MM.1S (cell line): ENCODE results near the gene DCST1.

Source experiments
- DNase-seq: peaks from one replicate; pipeline ENCODE4 v3.0.0-alpha.2; 2015
- H2AFZ ChIP-seq: fragments of 300-600 bp; sonication (generic); 2 replicates; pipeline ENCODE4 v1.6.0; 2016; ENCODE audit warnings: antibody characterized with exemption, low read length
- H3F3A ChIP-seq: fragments of 300-600 bp; sonication (generic); 2 replicates; pipeline ENCODE4 v1.6.1; 2016; ENCODE audit warnings: mild to moderate bottlenecking, antibody characterized with exemption, low read length, moderate library complexity, mixed read lengths; ENCODE audit not compliant: insufficient read depth
- H3K27ac ChIP-seq: fragments of 300-600 bp; sonication (generic); 2 replicates; pipeline ENCODE4 v1.5.1; 2016; ENCODE audit warnings: mild to moderate bottlenecking, low read length
- H3K27me3 ChIP-seq: fragments of 300-600 bp; sonication (generic); replicated peaks from 2 replicates; pipeline ENCODE4 v1.6.0; 2016; ENCODE audit warnings: low read length; ENCODE audit not compliant: insufficient read depth
- H3K36me3 ChIP-seq: fragments of 300-600 bp; sonication (generic); replicated peaks from 2 replicates; pipeline ENCODE4 v1.6.1; 2016; ENCODE audit warnings: mild to moderate bottlenecking, low read length, mixed read lengths; ENCODE audit not compliant: insufficient read depth
- H3K4me1 ChIP-seq: fragments of 300-600 bp; sonication (generic); 2 replicates; pipeline ENCODE4 v1.6.1; 2016; ENCODE audit warnings: low read length, mixed read lengths
- H3K4me2 ChIP-seq: fragments of 300-600 bp; sonication (generic); 2 replicates; pipeline ENCODE4 v1.6.0; 2016; ENCODE audit warnings: low read depth, low read length
- H3K4me3 ChIP-seq: fragments of 300-600 bp; sonication (generic); 2 replicates; pipeline ENCODE4 v1.5.1; 2016; ENCODE audit warnings: low read length, mixed read lengths
- H3K79me2 ChIP-seq: fragments of 300-600 bp; sonication (generic); 2 replicates; pipeline ENCODE4 v1.6.1; 2016; ENCODE audit warnings: mixed run types, low read length, mixed read lengths
- H3K9ac ChIP-seq: fragments of 300-600 bp; sonication (generic); 2 replicates; pipeline ENCODE4 v1.6.1; 2016; ENCODE audit warnings: low read length, mixed read lengths
- H3K9me2 ChIP-seq: fragments of 300-600 bp; sonication (generic); replicated peaks from 2 replicates; pipeline ENCODE4 v1.6.1; 2016; ENCODE audit warnings: mild to moderate bottlenecking, low read length, mixed read lengths; ENCODE audit not compliant: insufficient read depth
- H3K9me3 ChIP-seq: fragments of 300-600 bp; sonication (generic); replicated peaks from 2 replicates; pipeline ENCODE4 v1.6.1; 2016; ENCODE audit warnings: mild to moderate bottlenecking, low read length, mixed read lengths; ENCODE audit not compliant: insufficient read depth
- H4K20me1 ChIP-seq: fragments of 300-600 bp; sonication (generic); 2 replicates; pipeline ENCODE4 v1.6.1; 2016; ENCODE audit warnings: mild to moderate bottlenecking, low read length, moderate library complexity, mixed read lengths; ENCODE audit not compliant: insufficient read depth
- CTCF ChIP-seq: fragments of 300-600 bp; sonication (generic); IDR thresholded peaks from 2 replicates; pipeline ENCODE4 v1.5.1; 2016; ENCODE audit warnings: antibody characterized with exemption, low read length, mixed read lengths
- EZH2 ChIP-seq: fragments of 300-600 bp; sonication (generic); optimal IDR thresholded peaks from 2 replicates; pipeline ENCODE3; 2017; ENCODE audit warnings: low read depth, mild to moderate bottlenecking, antibody characterized with exemption, low read length, mixed read lengths
- EZH2phosphoT487 ChIP-seq: fragments of 300-600 bp; sonication (generic); IDR thresholded peaks from 2 replicates; pipeline ENCODE4 v1.6.1; 2018; ENCODE audit warnings: antibody characterized with exemption, low read length

The DCST1 gene

GRCh38 chr1:155022136-155022926 is 11.3 kb upstream of the DCST1 start:
- Histone ChIP-seq H3K9me3 (no peaks in the 10 kb centered on the region), H3K79me2 (no peaks in the 10 kb centered on the region), H3K27ac (no peak overlapping the region), H3K36me3 (no peaks in the 10 kb centered on the region), H3K9me2 (no peaks in the 10 kb centered on the region), H3K4me2 (no peak overlapping the region), H3K9ac (no peak overlapping the region), H4K20me1 (no peaks in the 10 kb centered on the region), H2AFZ (no peak overlapping the region), H3K27me3 (no peaks in the 10 kb centered on the region), H3F3A (peaks cover 9% of the 10 kb centered on the region; the same call in 1 of the 2 replicates), H3K4me3 (no peak overlapping the region), H3K4me1 (peaks cover 7% of the 10 kb centered on the region)
- no peak for TF ChIP-seq CTCF
- no peak for TF ChIP-seq EZH2
- TF ChIP-seq EZH2phosphoT487: no peak
- DNase-seq: no peak

GRCh38 chr1:155022927-155023236 is 10.7 kb upstream of the DCST1 start:
- TF ChIP-seq CTCF: no peak
- Histone ChIP-seq H3K4me1 (peaks cover 2% of the 10 kb centered on the region), H4K20me1 (no peaks in the 10 kb centered on the region), H3K9ac (no peak overlapping the region), H2AFZ (no peak overlapping the region), H3F3A (peaks cover 5% of the 10 kb centered on the region; the same call in 1 of the 2 replicates), H3K4me2 (no peak overlapping the region), H3K9me3 (no peaks in the 10 kb centered on the region), H3K9me2 (no peaks in the 10 kb centered on the region), H3K79me2 (no peaks in the 10 kb centered on the region), H3K4me3 (no peak overlapping the region), H3K27ac (no peak overlapping the region), H3K36me3 (no peaks in the 10 kb centered on the region), H3K27me3 (no peaks in the 10 kb centered on the region)
- no peak for DNase-seq

- 0 out of 2 replicates have a peak, but pooled peaks cover 4% of the 10 kb centered on the region for H3F3A ChIP-seq
- H3K4me3 ChIP-seq: no peak overlapping the region
- no peaks in the 10 kb centered on the region for H3K27me3 ChIP-seq
- no peaks in the 10 kb centered on the region for H3K9me2 ChIP-seq
- DNase-seq: no peak
- no peaks in the 10 kb centered on the region for H3K9me3 ChIP-seq
- no peak overlapping the region for H3K4me2 ChIP-seq
- H3K9ac ChIP-seq: no peak overlapping the region
- TF ChIP-seq CTCF (no peak), EZH2phosphoT487 (no peak), EZH2 (no peak)
- H3K27ac ChIP-seq: no peak overlapping the region
- H3K36me3 ChIP-seq: no peaks in the 10 kb centered on the region
- no peaks in the 10 kb centered on the region for H3K79me2 ChIP-seq
- H3K4me1 ChIP-seq: no peaks in the 10 kb centered on the region
- no peaks in the 10 kb centered on the region for H4K20me1 ChIP-seq
- H2AFZ ChIP-seq: no peak overlapping the region
Measured at GRCh38 chr1:155023627-155024026, 10.0 kb upstream of the DCST1 start.
